Adrenal gland (tissue), 5 donors: ENCODE results near the gene CC2D1A.

Experiments
- POLR2A ChIP-seq, 2 donors: fragments of 450-650 bp; IDR thresholded peaks; one replicate each; pipeline ENCODE4 v1.6.1; 2017; ENCODE audit warnings: antibody characterized with exemption in 2 of 2, mild to moderate bottlenecking in 2 of 2, moderate library complexity in 1 of 2
- TF ChIP-seq, protein P1 (sequence below), 6 experiments: fragments of 450-650 bp in 4 of 6; fragments of 200-600 bp in 2 of 6; sonication (generic) in 1 of 6; IDR thresholded peaks; 1 replicate in 5 of 6; 2 replicates in 1 of 6; pipeline versions ENCODE4 v1.5.1 to v1.8.0; 2016 to 2021; ENCODE audit warnings: antibody characterized with exemption in 6 of 6, mild to moderate bottlenecking in 2 of 6, moderate library complexity in 1 of 6
- donor health status: DM: no; HTN: no; CAD: no.

GRCh38 chr19:13951799-13952153 lies 45.8 kb downstream of the CC2D1A start:
- TF ChIP-seq, protein P1, sequence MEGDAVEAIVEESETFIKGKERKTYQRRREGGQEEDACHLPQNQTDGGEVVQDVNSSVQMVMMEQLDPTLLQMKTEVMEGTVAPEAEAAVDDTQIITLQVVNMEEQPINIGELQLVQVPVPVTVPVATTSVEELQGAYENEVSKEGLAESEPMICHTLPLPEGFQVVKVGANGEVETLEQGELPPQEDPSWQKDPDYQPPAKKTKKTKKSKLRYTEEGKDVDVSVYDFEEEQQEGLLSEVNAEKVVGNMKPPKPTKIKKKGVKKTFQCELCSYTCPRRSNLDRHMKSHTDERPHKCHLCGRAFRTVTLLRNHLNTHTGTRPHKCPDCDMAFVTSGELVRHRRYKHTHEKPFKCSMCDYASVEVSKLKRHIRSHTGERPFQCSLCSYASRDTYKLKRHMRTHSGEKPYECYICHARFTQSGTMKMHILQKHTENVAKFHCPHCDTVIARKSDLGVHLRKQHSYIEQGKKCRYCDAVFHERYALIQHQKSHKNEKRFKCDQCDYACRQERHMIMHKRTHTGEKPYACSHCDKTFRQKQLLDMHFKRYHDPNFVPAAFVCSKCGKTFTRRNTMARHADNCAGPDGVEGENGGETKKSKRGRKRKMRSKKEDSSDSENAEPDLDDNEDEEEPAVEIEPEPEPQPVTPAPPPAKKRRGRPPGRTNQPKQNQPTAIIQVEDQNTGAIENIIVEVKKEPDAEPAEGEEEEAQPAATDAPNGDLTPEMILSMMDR (IDR thresholded peaks at IDR 0.05), result no peak
- no peak for TF ChIP-seq POLR2A (IDR thresholded peaks at IDR 0.05)
